GM19023 (cell line): Measurements from ENCODE around the gene CALU.

Experiments used
- ATAC-seq: cut with Tn5 transposase; IDR thresholded peaks from one replicate; pipeline ENCODE4 v1.9.1; 2021; ENCODE audit warnings: mild to moderate bottlenecking, moderate library complexity; ENCODE audit not compliant: unreplicated experiment

The CALU gene

GRCh38 chr7:128809363-128809762 is 70.2 kb downstream of the CALU start:
- ATAC-seq, result no peak

GRCh38 chr7:128810473-128810872 is 71.3 kb downstream of the CALU start:
- no peak for ATAC-seq

- no peak for ATAC-seq
These were observed 71.8 kb downstream of the CALU start for GRCh38 chr7:128810997-128811396.

GRCh38 chr7:128811631-128812430 is 72.7 kb downstream of the CALU start:
- no peak for ATAC-seq

GRCh38 chr7:128812514-128813168 is 73.5 kb downstream of the CALU start:
- no peak for ATAC-seq

- no peak for ATAC-seq
These were observed 75.3 kb downstream of the CALU start for GRCh38 chr7:128814499-128814898.

GRCh38 chr7:128815289-128815942 is 76.3 kb downstream of the CALU start:
- ATAC-seq, result no peak

GRCh38 chr7:128818694-128819093 is 79.5 kb downstream of the CALU start:
- ATAC-seq, result no peak
